ENCODE results near the gene C1orf159.

GRCh38 chr1:1161683-1162079 is 45.8 kb upstream of the C1orf159 start:
- TF ChIP-seq CTCF (IDR thresholded peaks at IDR 0.05): no peak
- no peak for TF ChIP-seq POLR2AphosphoS5 (IDR thresholded peaks at IDR 0.05)
- no peak for TF ChIP-seq POLR2A (IDR thresholded peaks at IDR 0.05)

All from sigmoid colon (tissue), 4 donors.